Measurements from ENCODE around the gene SLC12A8.

- TF ChIP-seq POLR2A (IDR thresholded peaks at IDR 0.05) (no peak), CTCF (IDR thresholded peaks at IDR 0.05) (no peak)
Observed at GRCh38 chr3:125213364-125213755, 812 bp upstream of the SLC12A8 start.
